ENCODE measurements around the gene EMC6. TPM values are rescaled to one million over a fixed set of nuclear protein-coding genes. Genes with fewer than 3 reads are reported as not detected.

Gene EMC6
- total and polyA plus RNA-seq, 2 of the 13 experiments (the other 11 are each of a cell fraction or from before 2014, with no cell fraction given): 45.1 to 47.7 TPM

- Histone ChIP-seq H3K79me2 (ENCODE audit: insufficient read depth, low read length) (peaks cover 4% of the 10 kb centered on the region), H3K4me2 (ENCODE audit: low read depth, low read length) (no peak overlapping the region), H3K36me3 (replicated peaks in 1 of 2; ENCODE audit: control insufficient read depth in 1 of 2, insufficient read depth in 2 of 2, low read length in 2 of 2) (0 out of 5 replicates have a peak, but pooled peaks cover 2 to 5% of the 10 kb centered on the region in 2 experiments), H3K27me3 (ENCODE audit: control insufficient read depth in 1 of 2, insufficient read depth in 2 of 2, low read length in 2 of 2) (no peaks in the 10 kb centered on the region; a peak in 1 of 5 replicates), H4K20me1 (ENCODE audit: insufficient read depth, low read length) (no peaks in the 10 kb centered on the region), H2AFZ (ENCODE audit: low read length) (no peak overlapping the region), H3K9me3 (ENCODE audit: low read length) (no peaks in the 10 kb centered on the region), H3K9ac (ENCODE audit: insufficient read depth, low read depth, low read length) (no peak overlapping the region), H3K4me3 (replicated peaks in 1 of 3; ENCODE audit: insufficient read depth in 1 of 3, low read depth in 2 of 3, low read length in 3 of 3) (no peak overlapping the region), H3K4me1 (ENCODE audit: insufficient read depth, low read length) (peaks cover 41% of the 10 kb centered on the region), H3K27ac (ENCODE audit: extremely low read length, insufficient read depth, low read length) (peak overlapping the region; percentile 46)
- ATAC-seq (no peak), FAIRE-seq (no peak), DNase-seq (ENCODE audit: low spot score) (no peak)
- in situ Hi-C loops (cut with HindIII; ENCODE audit: extremely low pct_ligation_motif_present, low pct_unique_long_range_greater_than_20kb) (no loop called here), intact Hi-C loops (cut with micrococcal nuclease; ENCODE audit: unreplicated experiment) (no loop called here)
- TF ChIP-seq HNF1B (CRISPR knock-in tag; IDR thresholded peaks at IDR 0.05) (no peak), ZFAT (CRISPR knock-in tag; conservative IDR thresholded peaks at IDR 0.05) (no peak), FOSL2 (CRISPR knock-in tag; IDR thresholded peaks at IDR 0.05) (no peak), ZNF556 (CRISPR knock-in tag; IDR thresholded peaks at IDR 0.05; ENCODE audit: borderline replicate concordance) (no peak)
- no TSS peak for BruUV-seq (replicated peaks)
- WGBS (ENCODE audit: low lambda C conversion rate): 55% methylated on average over 3 of the region's 3 CpGs
- CTCF ChIA-PET (ENCODE audit: low intra/inter-chr PET ratio, low total read pairs): no interaction called here
- POLR2A ChIA-PET: no interaction called here
Observed at GRCh38 chr17:3641014-3641413, 27.6 kb upstream of the EMC6 start.

GRCh38 chr17:3641717-3642486 is 26.7 kb upstream of the EMC6 start:
- intact Hi-C loops (cut with micrococcal nuclease; ENCODE audit: unreplicated experiment): no loop called here
- no peaks in the 10 kb centered on the region; a peak in 1 of 5 replicates for H3K27me3 ChIP-seq (ENCODE audit: control insufficient read depth in 1 of 2, insufficient read depth in 2 of 2, low read length in 2 of 2)
- POLR2A ChIA-PET: no interaction called here
- in situ Hi-C loops (cut with HindIII; ENCODE audit: extremely low pct_ligation_motif_present, low pct_unique_long_range_greater_than_20kb): no loop called here
- 62% methylated on average over 19 of the region's 19 CpGs for WGBS (ENCODE audit: low lambda C conversion rate)
- no peak overlapping the region; a peak in 1 of 6 replicates for H3K4me3 ChIP-seq (replicated peaks in 1 of 3; ENCODE audit: insufficient read depth in 1 of 3, low read depth in 2 of 3, low read length in 3 of 3)
- DNase-seq (ENCODE audit: low spot score): peak; percentile 93
- H4K20me1 ChIP-seq (ENCODE audit: insufficient read depth, low read length): no peaks in the 10 kb centered on the region
- no peak overlapping the region for H3K9ac ChIP-seq (ENCODE audit: insufficient read depth, low read depth, low read length)
- H3K36me3 ChIP-seq (replicated peaks in 1 of 2; ENCODE audit: control insufficient read depth in 1 of 2, insufficient read depth in 2 of 2, low read length in 2 of 2): 0 out of 5 replicates have a peak, but pooled peaks cover 2 to 5% of the 10 kb centered on the region in 2 experiments
- FAIRE-seq: peak; percentile 96
- peak overlapping the region; percentile 56 for H3K27ac ChIP-seq (ENCODE audit: extremely low read length, insufficient read depth, low read length)
- no TSS peak for BruUV-seq (replicated peaks)
- peaks cover 45% of the 10 kb centered on the region for H3K4me1 ChIP-seq (ENCODE audit: insufficient read depth, low read length)
- H3K9me3 ChIP-seq (ENCODE audit: low read length): no peaks in the 10 kb centered on the region
- no peak overlapping the region for H2AFZ ChIP-seq (ENCODE audit: low read length)
- CTCF ChIA-PET (ENCODE audit: low intra/inter-chr PET ratio, low total read pairs): no interaction called here
- ATAC-seq: peak; percentile 68
- peak overlapping the region; percentile 37; the same call in 1 of the 2 replicates for H3K4me2 ChIP-seq (ENCODE audit: low read depth, low read length)
- peaks cover 4% of the 10 kb centered on the region for H3K79me2 ChIP-seq (ENCODE audit: insufficient read depth, low read length)
- TF ChIP-seq GATAD2A (CRISPR knock-in tag; IDR thresholded peaks at IDR 0.05): peak; percentile 84
- TF ChIP-seq ZNF660 (CRISPR knock-in tag; IDR thresholded peaks at IDR 0.05; ENCODE audit: borderline replicate concordance, low read depth): no peak
- TF ChIP-seq HOXA9 (CRISPR knock-in tag; IDR thresholded peaks at IDR 0.05; ENCODE audit: borderline replicate concordance): 0 out of 2 replicates have a peak, but pooled peaks have one; percentile 27
- TF ChIP-seq KAT8 (CRISPR knock-in tag; IDR thresholded peaks at IDR 0.05): peak; percentile 65
- TF ChIP-seq ZFP91 (CRISPR knock-in tag; IDR thresholded peaks at IDR 0.05; ENCODE audit: borderline replicate concordance): peak; percentile 37; the same call in 1 of the 2 replicates
- peak; percentile 40; the same call in 1 of the 2 replicates for TF ChIP-seq ERF (CRISPR knock-in tag; IDR thresholded peaks at IDR 0.05)
- no peak for TF ChIP-seq EED (CRISPR knock-in tag; IDR thresholded peaks at IDR 0.05)
- TF ChIP-seq ZBTB25 (CRISPR knock-in tag; IDR thresholded peaks at IDR 0.05): peak; percentile 18; the same call in 1 of the 2 replicates
- peak; percentile 28; the same call in 1 of the 2 replicates for TF ChIP-seq ISL2 (CRISPR knock-in tag; IDR thresholded peaks at IDR 0.05)
- no peak for TF ChIP-seq ZBTB7A (CRISPR knock-in tag; IDR thresholded peaks at IDR 0.05)

Data from HepG2 (cell line).